Esophagus squamous epithelium (tissue), 5 donors: ENCODE measurements around the gene MUSTN1. TPM values are rescaled to one million over a fixed set of nuclear protein-coding genes. Genes with fewer than 3 reads are reported as not detected.
A peak's percentile ranks its signal among the peaks of the same experiment; 100 is the strongest.

Source experiments
- DNase-seq: peaks from one replicate; lab custom pipeline; 2025; lab: John Stamatoyannopoulos, UW
- H3K27ac ChIP-seq, 4 donors: fragments of 200-600 bp; sonication (generic); one replicate each; pipeline ENCODE4 v1.5.1; 2016 to 2019; ENCODE audit warnings: mild to moderate bottlenecking in 1 of 4
- H3K27me3 ChIP-seq, 4 donors: fragments of 200-600 bp; sonication (generic); 1 replicate in 3 of 4; 2 replicates in 1 of 4; pipeline versions ENCODE4 v1.5.1 to v1.6.0; 2017 to 2021; ENCODE audit warnings: antibody characterized with exemption in 1 of 4
- H3K36me3 ChIP-seq, 3 donors: fragments of 200-600 bp; sonication (generic); one replicate each; pipeline ENCODE4 v1.5.1; 2016 to 2019
- H3K4me1 ChIP-seq, 3 donors: fragments of 200-600 bp; sonication (generic); one replicate each; pipeline ENCODE4 v1.5.1; 2017 to 2019
- H3K4me3 ChIP-seq, 4 donors: fragments of 200-600 bp; sonication (generic); 1 replicate in 3 of 4; 2 replicates in 1 of 4; pipeline ENCODE4 v1.5.1; 2016 to 2019; ENCODE audit warnings: mild to moderate bottlenecking in 2 of 4, moderate library complexity in 1 of 4
- H3K9me3 ChIP-seq, 3 donors: fragments of 200-600 bp; sonication (generic); one replicate each; pipeline ENCODE4 v1.5.1; 2016 to 2019
- POLR2A ChIP-seq, 4 donors: fragments of 450-650 bp; IDR thresholded peaks; one replicate each; pipeline ENCODE4 v1.6.1; 2017; ENCODE audit warnings: antibody characterized with exemption in 4 of 4, mild to moderate bottlenecking in 4 of 4, moderate library complexity in 3 of 4
- WGBS, 2 donors: methylation state at CpG; one replicate each; pipeline ENCODE4 v1.1.5; 2018; 5-methylcytosine and 5-hydroxymethylcytosine counted together
- intact Hi-C: fragments of 100-400 bp; cut with DNase I; formaldehyde crosslinking; loops from one replicate; pipeline ENCODE4 v1.15.0; 2022
- total RNA-seq, 4 donors: library from RNA; depleted of rRNA; stranded (reverse); fragments of >200 nt; gene quantifications; one replicate each; pipeline ENCODE4 v1.1.0, GENCODE V29; 2016
- TF ChIP-seq, protein P1 (sequence below), 6 experiments: fragments of 450-650 bp in 4 of 6; fragments of 200-600 bp in 2 of 6; sonication (generic) in 2 of 6; IDR thresholded peaks; one replicate each; pipeline ENCODE4 v1.5.1; 2016 to 2019; ENCODE audit warnings: antibody characterized with exemption in 6 of 6, mild to moderate bottlenecking in 4 of 6, moderate library complexity in 4 of 6
- donor health status: DM: yes; HTN: yes; CAD: no.

Gene MUSTN1
- total RNA-seq, 4 donors from 2014 or later: 4.2 to 15.7 (median 5.7) TPM; not detected in 1

DNA sequence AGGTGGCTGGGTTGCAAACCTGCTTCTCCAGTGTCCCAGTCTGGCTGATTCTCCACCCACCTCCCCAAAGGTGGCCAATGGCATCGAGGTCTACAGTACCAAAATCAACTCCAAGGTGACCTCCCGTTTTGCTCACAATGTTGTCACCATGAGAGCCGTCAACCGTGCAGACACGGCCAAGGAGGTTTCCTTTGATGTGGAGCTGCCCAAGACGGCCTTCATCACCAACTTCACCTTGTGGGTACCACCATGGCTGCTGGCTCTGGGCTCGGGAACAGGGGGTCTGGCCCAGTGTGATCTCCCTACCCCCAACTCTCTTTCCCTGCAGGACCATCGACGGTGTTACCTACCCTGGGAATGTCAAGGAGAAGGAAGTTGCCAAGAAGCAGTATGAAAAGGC lies 38.4 kb downstream of the MUSTN1 start:
- Histone ChIP-seq H3K4me1 (peaks cover 0 to 6% (median 0%) of the 10 kb centered on the region in 3 donors), H3K4me3 (no peak overlapping the region), H3K9me3 (no peaks in the 10 kb centered on the region), H3K27me3 (no peaks in the 10 kb centered on the region), H3K36me3 (no peaks in the 10 kb centered on the region), H3K27ac (no peak overlapping the region)
- WGBS, 2 donors: 82 to 90% methylated on average over 7 to 9 of the region's 9 CpGs
- intact Hi-C loops: no loop called here
- DNase-seq: no peak
- no peak for TF ChIP-seq POLR2A (IDR thresholded peaks at IDR 0.05)
- TF ChIP-seq, protein P1, sequence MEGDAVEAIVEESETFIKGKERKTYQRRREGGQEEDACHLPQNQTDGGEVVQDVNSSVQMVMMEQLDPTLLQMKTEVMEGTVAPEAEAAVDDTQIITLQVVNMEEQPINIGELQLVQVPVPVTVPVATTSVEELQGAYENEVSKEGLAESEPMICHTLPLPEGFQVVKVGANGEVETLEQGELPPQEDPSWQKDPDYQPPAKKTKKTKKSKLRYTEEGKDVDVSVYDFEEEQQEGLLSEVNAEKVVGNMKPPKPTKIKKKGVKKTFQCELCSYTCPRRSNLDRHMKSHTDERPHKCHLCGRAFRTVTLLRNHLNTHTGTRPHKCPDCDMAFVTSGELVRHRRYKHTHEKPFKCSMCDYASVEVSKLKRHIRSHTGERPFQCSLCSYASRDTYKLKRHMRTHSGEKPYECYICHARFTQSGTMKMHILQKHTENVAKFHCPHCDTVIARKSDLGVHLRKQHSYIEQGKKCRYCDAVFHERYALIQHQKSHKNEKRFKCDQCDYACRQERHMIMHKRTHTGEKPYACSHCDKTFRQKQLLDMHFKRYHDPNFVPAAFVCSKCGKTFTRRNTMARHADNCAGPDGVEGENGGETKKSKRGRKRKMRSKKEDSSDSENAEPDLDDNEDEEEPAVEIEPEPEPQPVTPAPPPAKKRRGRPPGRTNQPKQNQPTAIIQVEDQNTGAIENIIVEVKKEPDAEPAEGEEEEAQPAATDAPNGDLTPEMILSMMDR (IDR thresholded peaks at IDR 0.05): no peak

DNA sequence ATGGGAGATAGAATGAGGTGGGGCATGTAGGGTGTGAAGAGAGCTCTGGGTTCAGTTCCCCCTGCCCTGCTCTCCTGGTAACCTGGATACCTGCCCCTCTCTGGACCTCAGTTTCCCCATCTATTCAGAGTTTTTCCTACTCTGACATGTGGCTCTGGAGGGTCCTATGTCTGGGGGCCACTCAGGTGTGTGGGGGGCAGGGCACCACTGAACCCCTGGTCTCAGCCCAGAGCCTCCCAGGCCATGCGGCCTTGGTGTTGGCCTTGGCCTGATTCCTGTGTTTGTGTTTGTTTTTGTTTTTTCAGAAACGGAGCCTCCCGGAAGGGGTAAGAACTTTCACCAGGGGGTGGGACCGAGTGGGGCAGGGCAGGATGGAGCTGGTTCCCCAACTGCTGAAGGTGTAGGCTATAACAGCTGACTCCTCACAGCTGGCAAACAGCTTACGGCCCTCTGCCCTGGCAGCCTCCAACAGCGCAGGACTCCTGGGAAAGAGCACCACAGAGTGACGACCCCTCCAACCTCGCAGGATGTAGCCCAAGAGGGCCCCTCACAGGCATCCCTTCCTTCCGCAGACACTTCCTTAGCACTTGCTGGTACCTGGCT lies 39.4 kb downstream of the MUSTN1 start:
- Histone ChIP-seq H3K4me1 (peaks cover 0 to 6% (median 0%) of the 10 kb centered on the region in 3 donors), H3K27me3 (no peaks in the 10 kb centered on the region), H3K27ac (peak overlapping the region in 1 of 4 donors; percentile 62), H3K9me3 (no peaks in the 10 kb centered on the region), H3K4me3 (no peak overlapping the region), H3K36me3 (no peaks in the 10 kb centered on the region)
- intact Hi-C loops: no loop called here
- TF ChIP-seq POLR2A (IDR thresholded peaks at IDR 0.05): no peak
- 68% methylated on average over 8 of the region's 9 CpGs; no CpG with 5 or more reads in 1 of the 2 donors for WGBS, 2 donors
- no peak for DNase-seq

DNA sequence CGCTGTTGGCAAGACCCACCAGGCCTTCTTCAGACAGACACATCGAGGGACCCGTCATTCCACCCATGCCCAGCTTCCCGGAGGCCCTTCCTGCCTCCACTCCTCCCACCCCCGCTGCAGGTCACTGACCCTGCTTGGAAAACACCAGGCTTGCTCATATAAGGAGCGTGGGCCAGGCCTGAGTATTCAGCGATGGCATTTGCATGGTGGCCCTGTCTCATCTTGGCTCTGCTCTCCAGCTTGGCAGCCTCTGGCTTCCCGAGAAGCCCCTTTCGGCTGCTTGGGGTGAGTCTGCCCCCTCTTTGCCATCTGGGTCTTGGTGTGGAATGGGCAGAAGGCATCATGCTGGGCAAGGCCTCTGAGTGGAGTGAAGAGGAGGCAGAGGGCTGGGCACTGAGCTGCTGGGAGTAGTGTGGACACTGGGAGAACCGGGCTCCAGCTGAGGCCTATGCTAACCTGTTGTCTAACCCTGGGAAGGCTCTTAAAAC lies 40.2 kb downstream of the MUSTN1 start, which contains the start of gene ITIH3:
ITIH3 (plus strand) TSS at position 185 of the 488 bp plus-strand sequence; CDS start at position 193, 8 bp downstream.
- Histone ChIP-seq H3K36me3 (no peaks in the 10 kb centered on the region), H3K4me3 (peak within 1 kb of the TSS in 1 of 4 donors; percentile 12), H3K4me1 (peaks cover 0 to 6% (median 0%) of the 10 kb centered on the region in 3 donors), H3K9me3 (no peaks in the 10 kb centered on the region), H3K27me3 (no peaks in the 10 kb centered on the region), H3K27ac (peak within 1 kb of the TSS in 1 of 4 donors; percentile 62)
- intact Hi-C loops: no loop called here
- 58 to 80% methylated on average over 2 to 5 of the region's 10 CpGs for WGBS, 2 donors
- TF ChIP-seq, protein P1 (IDR thresholded peaks at IDR 0.05): no peak
- TF ChIP-seq POLR2A (IDR thresholded peaks at IDR 0.05): no peak
- DNase-seq: no peak

DNA sequence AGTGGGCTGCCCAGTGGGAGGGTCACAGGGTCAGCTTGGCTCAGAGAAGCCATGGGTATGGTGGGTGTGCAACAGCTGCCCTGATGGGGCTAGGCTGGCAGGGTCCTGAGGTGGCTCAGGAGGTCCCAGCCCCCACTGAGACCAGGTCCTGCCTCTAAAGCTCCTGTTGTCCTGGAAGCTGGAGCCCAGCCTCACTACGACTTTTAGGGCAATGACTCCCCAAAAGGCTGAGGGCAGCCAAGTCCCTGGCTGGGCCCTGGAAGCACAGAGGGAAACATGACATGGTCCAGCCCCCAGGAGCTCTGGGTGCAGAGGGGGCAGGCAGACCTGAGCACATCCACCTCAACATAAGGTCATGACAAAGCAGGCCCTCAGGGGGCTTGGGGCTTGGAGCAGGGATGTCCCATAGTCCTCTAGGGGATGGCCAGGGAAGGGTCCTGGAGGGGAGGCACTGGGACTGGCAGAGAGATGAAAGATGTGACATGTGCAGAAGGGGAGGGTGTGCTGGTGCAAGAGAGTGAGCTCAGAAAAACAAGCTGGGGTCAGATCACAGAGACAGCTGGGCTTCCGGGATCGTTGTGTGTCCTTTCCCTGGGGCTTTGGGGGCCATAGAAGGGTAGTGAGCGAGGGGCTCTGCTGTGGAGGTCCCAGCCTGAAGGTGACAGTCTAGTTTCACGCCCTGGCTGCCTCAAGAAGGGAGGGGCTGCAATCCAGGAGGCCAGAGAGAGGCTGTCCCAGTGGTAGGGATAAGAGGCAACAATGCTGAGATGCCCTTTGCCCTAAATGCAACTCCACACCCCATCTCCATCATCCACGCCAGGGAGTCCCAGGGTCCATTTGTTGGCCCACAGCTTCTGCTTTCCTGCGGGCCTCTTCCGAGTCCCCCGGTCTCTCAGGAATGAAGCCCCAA lies 40.9 kb downstream of the MUSTN1 start:
- Histone ChIP-seq H3K27me3 (no peaks in the 10 kb centered on the region), H3K9me3 (no peaks in the 10 kb centered on the region), H3K27ac (peak overlapping the region in 1 of 4 donors; percentile 62), H3K36me3 (no peaks in the 10 kb centered on the region), H3K4me3 (no peak overlapping the region), H3K4me1 (peaks cover 0 to 6% (median 0%) of the 10 kb centered on the region in 3 donors)
- intact Hi-C loops: no loop called here
- TF ChIP-seq, protein P1 (IDR thresholded peaks at IDR 0.05): no peak
- no peak for TF ChIP-seq POLR2A (IDR thresholded peaks at IDR 0.05)
- 70 to 77% methylated on average over 5 to 6 of the region's 9 CpGs for WGBS, 2 donors
- no peak for DNase-seq

DNA sequence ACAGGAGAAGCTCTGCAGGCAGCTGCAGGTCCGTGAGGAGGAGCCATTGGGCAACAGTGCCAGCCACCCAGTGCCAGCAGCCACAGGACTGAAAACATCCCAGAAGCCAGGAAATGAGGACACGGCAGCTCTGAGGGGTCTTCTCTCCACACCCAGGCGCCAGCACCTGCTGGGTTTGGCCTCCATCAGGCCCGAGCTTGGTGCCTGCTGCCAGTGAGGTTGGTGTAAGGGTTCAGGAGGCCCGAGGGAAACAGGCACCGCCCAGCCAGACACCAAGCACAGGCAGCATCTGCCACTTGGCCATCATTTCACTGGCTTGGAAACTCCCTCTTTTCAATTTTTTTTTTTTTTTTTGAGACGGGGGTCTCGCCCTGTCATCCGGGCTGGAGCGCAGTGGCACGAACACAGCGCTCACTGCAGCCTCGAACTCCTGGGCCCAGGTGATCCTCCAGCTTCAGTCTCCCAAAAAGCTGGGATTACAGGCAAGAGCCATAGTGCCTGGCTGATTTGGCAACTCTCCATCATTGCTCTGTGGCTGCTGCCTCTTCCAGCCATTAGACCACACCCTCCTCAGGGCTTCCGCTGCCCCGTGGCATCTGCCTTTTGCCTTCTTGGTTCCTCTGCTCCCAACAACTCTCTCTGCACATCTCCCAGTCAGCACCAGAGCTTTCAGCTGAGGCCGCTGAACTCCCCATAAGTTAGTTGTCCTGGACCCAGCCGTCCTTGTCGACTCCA lies 41.7 kb downstream of the MUSTN1 start:
- Histone ChIP-seq H3K27me3 (no peaks in the 10 kb centered on the region), H3K27ac (peak overlapping the region in 1 of 4 donors; percentile 62), H3K4me1 (peaks cover 0 to 6% (median 0%) of the 10 kb centered on the region in 3 donors), H3K4me3 (no peak overlapping the region), H3K9me3 (no peaks in the 10 kb centered on the region), H3K36me3 (no peaks in the 10 kb centered on the region)
- intact Hi-C loops: no loop called here
- no peak for DNase-seq
- 70 to 73% methylated on average over 12 to 13 of the region's 18 CpGs for WGBS, 2 donors
- TF ChIP-seq, protein P1 (IDR thresholded peaks at IDR 0.05): no peak
- no peak for TF ChIP-seq POLR2A (IDR thresholded peaks at IDR 0.05)
